Esophagus muscularis mucosa (tissue), 4 donors: ENCODE data around the gene CHIA. TPM values are rescaled to one million over a fixed set of nuclear protein-coding genes. Genes with fewer than 3 reads are reported as not detected.
"Not testable (repeated sequence)": the region's sequence is repeated elsewhere in the genome, so short reads cannot be mapped to it uniquely, and the experiment has no call there.

Experiments
- DNase-seq: peaks from one replicate; pipeline ENCODE4 v3.0.0-alpha.2; 2017; ENCODE audit errors: extremely low spot score
- H3K27ac ChIP-seq, 4 donors: fragments of 200-600 bp; sonication (generic); replicated peaks in 1 of 4; 1 replicate in 3 of 4; 2 replicates in 1 of 4; pipeline ENCODE4 v1.5.1; 2016 to 2019; ENCODE audit warnings: mild to moderate bottlenecking in 1 of 4
- H3K27me3 ChIP-seq, 4 donors: fragments of 200-600 bp; sonication (generic); one replicate each; pipeline versions ENCODE4 v1.5.1 to v1.6.0; 2016 to 2019
- H3K36me3 ChIP-seq, 4 donors: fragments of 200-600 bp; sonication (generic); one replicate each; pipeline ENCODE4 v1.5.1; 2016 to 2019
- H3K4me1 ChIP-seq, 4 donors: fragments of 200-600 bp; sonication (generic); one replicate each; pipeline ENCODE4 v1.5.1; 2016 to 2019
- H3K4me3 ChIP-seq, 4 donors: fragments of 200-600 bp; sonication (generic); 1 replicate in 2 of 4; 2 replicates in 2 of 4; pipeline ENCODE4 v1.5.1; 2016 to 2019; ENCODE audit warnings: mild to moderate bottlenecking in 4 of 4, moderate library complexity in 1 of 4
- H3K9me3 ChIP-seq, 4 donors: fragments of 200-600 bp; sonication (generic); 1 replicate in 3 of 4; 2 replicates in 1 of 4; pipeline ENCODE4 v1.5.1; 2016 to 2019
- EP300 ChIP-seq: sonication (generic); formaldehyde crosslinking; IDR thresholded peaks from one replicate; pipeline ENCODE4 v1.6.1; 2017; ENCODE audit warnings: antibody characterized with exemption
- POLR2A ChIP-seq: fragments of 450-650 bp; IDR thresholded peaks from one replicate; pipeline ENCODE4 v1.6.1; 2017; ENCODE audit warnings: antibody characterized with exemption, moderate library complexity, mild to moderate bottlenecking, low read depth
- POLR2AphosphoS5 ChIP-seq, 2 donors: sonication (generic); formaldehyde crosslinking; IDR thresholded peaks; one replicate each; pipeline ENCODE4 v1.6.1; 2017; ENCODE audit warnings: antibody characterized with exemption in 2 of 2
- WGBS: methylation state at CpG from one replicate; pipeline ENCODE4 v1.1.5; 2018; 5-methylcytosine and 5-hydroxymethylcytosine counted together
- intact Hi-C: fragments of 100-400 bp; cut with DNase I; formaldehyde crosslinking; loops from one replicate; pipeline ENCODE4 v1.15.1; 2023
- total RNA-seq, 4 donors: library from RNA; depleted of rRNA; stranded (reverse); fragments of >200 nt; gene quantifications; one replicate each; pipeline versions ENCODE4 v1.1.0 to v1.2.1, GENCODE V29; 2016
- TF ChIP-seq, protein P1 (sequence below), 3 experiments: fragments of 200-600 bp in 2 of 3; fragments of 450-650 bp in 1 of 3; sonication (generic) in 2 of 3; IDR thresholded peaks; one replicate each; pipeline ENCODE4 v1.5.1; 2017 to 2019; ENCODE audit warnings: antibody characterized with exemption in 3 of 3, mild to moderate bottlenecking in 2 of 3, moderate library complexity in 1 of 3

Gene CHIA
- total RNA-seq, 4 donors from 2014 or later = not detected

DNA sequence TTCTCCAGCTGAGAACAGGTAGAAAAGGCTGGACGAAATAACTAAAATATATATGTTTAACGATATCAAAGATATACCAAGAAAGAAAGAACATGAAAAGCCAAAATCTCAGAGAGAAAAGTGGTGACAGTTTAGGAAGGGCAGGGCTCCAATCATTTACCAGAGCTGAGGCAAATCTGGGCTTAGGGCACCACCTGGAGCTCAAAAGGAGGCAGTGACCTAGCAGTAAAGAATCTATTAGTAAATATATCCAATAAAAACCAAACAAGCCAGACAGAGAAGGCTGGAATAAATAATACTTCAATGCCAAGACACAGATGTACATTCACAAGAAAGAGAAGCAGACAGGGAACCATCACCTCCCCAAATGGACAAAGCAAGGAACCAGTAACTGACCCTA is 43.5 kb downstream of the CHIA start:
- TF ChIP-seq, protein P1, sequence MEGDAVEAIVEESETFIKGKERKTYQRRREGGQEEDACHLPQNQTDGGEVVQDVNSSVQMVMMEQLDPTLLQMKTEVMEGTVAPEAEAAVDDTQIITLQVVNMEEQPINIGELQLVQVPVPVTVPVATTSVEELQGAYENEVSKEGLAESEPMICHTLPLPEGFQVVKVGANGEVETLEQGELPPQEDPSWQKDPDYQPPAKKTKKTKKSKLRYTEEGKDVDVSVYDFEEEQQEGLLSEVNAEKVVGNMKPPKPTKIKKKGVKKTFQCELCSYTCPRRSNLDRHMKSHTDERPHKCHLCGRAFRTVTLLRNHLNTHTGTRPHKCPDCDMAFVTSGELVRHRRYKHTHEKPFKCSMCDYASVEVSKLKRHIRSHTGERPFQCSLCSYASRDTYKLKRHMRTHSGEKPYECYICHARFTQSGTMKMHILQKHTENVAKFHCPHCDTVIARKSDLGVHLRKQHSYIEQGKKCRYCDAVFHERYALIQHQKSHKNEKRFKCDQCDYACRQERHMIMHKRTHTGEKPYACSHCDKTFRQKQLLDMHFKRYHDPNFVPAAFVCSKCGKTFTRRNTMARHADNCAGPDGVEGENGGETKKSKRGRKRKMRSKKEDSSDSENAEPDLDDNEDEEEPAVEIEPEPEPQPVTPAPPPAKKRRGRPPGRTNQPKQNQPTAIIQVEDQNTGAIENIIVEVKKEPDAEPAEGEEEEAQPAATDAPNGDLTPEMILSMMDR (IDR thresholded peaks at IDR 0.05) = peak in 1 of 3 experiments; percentile 20
- TF ChIP-seq POLR2A = no peak
- Histone ChIP-seq H3K27ac (no peak overlapping the region), H3K27me3 (peaks cover 0 to 11% (median 0%) of the 10 kb centered on the region in 4 donors), H3K36me3 (no peaks in the 10 kb centered on the region), H3K9me3 (peaks cover 0 to 10% (median 2%) of the 10 kb centered on the region in 4 donors), H3K4me1 (no peaks in the 10 kb centered on the region), H3K4me3 (no peak overlapping the region)
- no peak for DNase-seq
- 74% methylated on average over 2 of the region's 2 CpGs for WGBS
- intact Hi-C loops = no loop called here

GRCh38 chr1:111335214-111335877 is 44.7 kb downstream of the CHIA start:
- WGBS = 86% methylated on average over 11 of the region's 15 CpGs
- H3K27ac ChIP-seq, intact Hi-C loops, H3K36me3 ChIP-seq, H3K9me3 ChIP-seq, H3K4me1 ChIP-seq, H3K4me3 ChIP-seq, DNase-seq: not testable (repeated sequence)
- H3K27me3 ChIP-seq = peaks cover 0 to 11% (median 0%) of the 10 kb centered on the region in 4 donors

DNA sequence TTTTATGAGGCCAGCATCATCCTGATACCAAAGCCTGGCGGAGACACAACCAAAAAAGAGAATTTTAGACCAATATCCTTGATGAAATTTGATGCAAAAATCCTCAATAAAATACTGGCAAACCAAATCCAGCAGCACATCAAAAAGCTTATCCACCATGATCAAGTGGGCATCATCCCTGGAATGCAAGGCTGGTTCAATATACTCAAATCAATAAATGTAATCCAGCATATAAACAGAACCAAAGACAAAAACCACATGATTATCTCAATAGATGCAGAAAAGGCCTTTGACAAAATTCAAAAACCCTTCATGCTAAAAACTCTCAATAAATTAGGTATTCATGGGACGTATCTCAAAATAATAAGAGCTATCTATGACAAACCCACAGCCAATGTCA is 48.2 kb downstream of the CHIA start:
- H3K36me3 ChIP-seq, DNase-seq, intact Hi-C loops, H3K4me1 ChIP-seq, H3K9me3 ChIP-seq, H3K27ac ChIP-seq, H3K27me3 ChIP-seq, H3K4me3 ChIP-seq: not testable (repeated sequence)
- WGBS = 85% methylated on average over 2 of the region's 2 CpGs

GRCh38 chr1:111346089-111346885 is 55.6 kb downstream of the CHIA start:
- intact Hi-C loops = no loop called here
- DNase-seq = peak; percentile 94

DNA sequence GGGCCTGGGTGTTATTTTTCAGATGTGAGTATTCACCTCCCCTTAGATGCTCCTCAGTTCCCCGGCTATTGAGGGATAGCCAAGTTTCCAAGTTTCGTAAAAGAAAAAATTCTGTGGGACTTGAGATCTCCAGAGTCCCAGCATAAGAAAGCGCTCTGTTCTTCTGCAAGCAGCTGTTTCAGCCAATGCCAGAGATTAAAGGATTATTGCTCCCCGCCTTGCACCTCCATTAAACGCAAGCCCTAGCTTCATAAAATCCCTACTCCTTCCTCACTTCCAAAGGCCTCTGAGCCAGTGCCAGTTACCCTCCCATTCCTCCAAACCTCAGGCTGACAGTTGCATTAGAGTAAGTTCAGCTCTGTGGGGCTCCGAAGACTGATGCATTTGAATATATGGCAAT is 56.4 kb downstream of the CHIA start:
- WGBS = 55% methylated on average over 6 of the region's 6 CpGs
- no peak for DNase-seq
- Histone ChIP-seq H3K27ac (peak overlapping the region; percentile 81 to 85 (median 82)), H3K4me1 (peaks cover 5 to 14% (median 11%) of the 10 kb centered on the region in 4 donors), H3K9me3 (no peaks in the 10 kb centered on the region), H3K36me3 (peaks cover 0 to 15% (median 3%) of the 10 kb centered on the region in 4 donors), H3K27me3 (no peaks in the 10 kb centered on the region), H3K4me3 (peak overlapping the region; percentile 60 to 73 (median 65))
- intact Hi-C loops = no loop called here
- TF ChIP-seq POLR2A (no peak), POLR2AphosphoS5 (IDR thresholded peaks at IDR 0.05) (no peak), EP300 (no peak)
- TF ChIP-seq, protein P1 (IDR thresholded peaks at IDR 0.05) = no peak

More at GRCh38 chr1:111346089-111346885, 55.6 kb downstream of the CHIA start:
- peak overlapping the region; percentile 81 to 85 (median 82) for H3K27ac ChIP-seq
- TF ChIP-seq EP300 (no peak), POLR2AphosphoS5 (IDR thresholded peaks at IDR 0.05) (peak; percentile 67 to 84)
- TF ChIP-seq, protein P1 (IDR thresholded peaks at IDR 0.05) = no peak
- no peaks in the 10 kb centered on the region for H3K9me3 ChIP-seq
- peak overlapping the region; percentile 60 to 73 (median 65) for H3K4me3 ChIP-seq
- 3% methylated on average over 45 of the region's 45 CpGs for WGBS
- peaks cover 5 to 14% (median 11%) of the 10 kb centered on the region in 4 donors for H3K4me1 ChIP-seq
- peaks cover 0 to 13% (median under 1%) of the 10 kb centered on the region in 4 donors for H3K36me3 ChIP-seq
- H3K27me3 ChIP-seq = no peaks in the 10 kb centered on the region
